HG02571 (cell line): Measurements from ENCODE around the gene CKMT2.

Experiments used
- ATAC-seq: cut with Tn5 transposase; IDR thresholded peaks from one replicate; pipeline ENCODE4 v1.9.1; 2021; ENCODE audit warnings: mild to moderate bottlenecking, moderate library complexity; ENCODE audit not compliant: unreplicated experiment

CKMT2 gene

GRCh38 chr5:81233080-81233634 is at the start of gene CKMT2:
Gene CKMT2 (plus strand): TSS chr5:81233322. CDS start chr5:81251133, 17,811 bp downstream.
- no peak for ATAC-seq

DNA sequence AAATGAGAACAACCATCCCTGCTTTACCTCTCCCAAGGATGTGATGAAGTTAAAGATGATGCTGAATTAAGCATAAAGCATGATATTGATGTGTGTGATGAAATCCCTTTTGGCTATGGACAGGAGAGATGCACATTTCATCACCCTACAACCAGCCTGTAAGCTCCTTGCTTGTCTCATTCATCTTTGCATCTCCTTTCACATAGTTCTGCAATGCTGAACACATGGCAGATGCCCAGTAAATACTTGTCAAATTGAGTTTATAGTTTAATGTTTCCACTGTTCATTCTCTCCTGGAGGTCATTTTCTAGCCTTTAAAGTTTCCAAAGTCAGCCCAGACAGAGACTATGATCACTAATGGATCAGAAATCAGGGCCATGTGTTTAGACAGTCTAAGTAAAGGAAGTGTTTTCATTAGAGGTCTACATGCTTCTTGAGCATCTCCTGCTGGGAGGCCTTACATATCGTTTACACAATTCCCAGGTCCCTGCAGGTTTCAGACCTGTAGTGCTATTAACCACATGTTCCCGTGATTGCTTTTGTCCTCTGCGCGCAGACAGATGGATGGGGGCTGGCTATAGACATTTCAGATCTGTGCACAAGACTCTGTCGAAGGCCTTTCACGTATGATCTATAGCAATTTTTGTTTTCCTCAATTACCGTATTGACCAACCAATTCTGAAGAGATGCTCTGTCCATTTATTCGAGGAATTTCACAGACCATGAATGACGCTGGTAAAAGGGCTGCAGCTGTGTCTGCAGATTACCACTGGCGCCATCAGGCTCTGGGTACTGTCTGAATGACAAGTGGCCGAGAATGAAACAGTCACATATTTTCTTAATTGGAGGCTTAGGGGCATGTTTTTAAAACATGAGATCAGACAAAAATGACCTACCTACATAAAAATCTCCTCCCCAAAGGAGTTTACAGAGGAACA is 49.0 kb upstream of the CKMT2 start:
- ATAC-seq = no peak

DNA sequence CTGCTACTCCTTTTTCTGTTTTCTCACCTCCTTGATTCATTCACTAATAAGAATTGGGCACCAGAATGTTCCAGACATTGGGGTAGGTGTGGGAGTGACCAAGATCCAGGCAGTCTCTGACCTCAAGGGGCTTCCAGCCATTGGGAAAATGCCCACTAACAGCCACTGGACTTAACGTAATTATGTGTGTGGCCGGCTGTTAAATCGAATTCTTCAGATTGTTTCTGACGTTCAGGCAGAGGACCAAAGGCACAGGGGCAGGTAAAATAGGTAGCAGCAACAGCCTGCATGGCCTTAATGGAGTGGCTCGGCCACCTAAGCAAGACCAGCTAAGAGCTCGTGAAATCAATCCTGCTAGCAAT is 48.4 kb upstream of the CKMT2 start:
- no peak for ATAC-seq

GRCh38 chr5:81187885-81188284 is 45.2 kb upstream of the CKMT2 start:
- ATAC-seq = no peak

GRCh38 chr5:81188962-81189361 is 44.2 kb upstream of the CKMT2 start:
- ATAC-seq = no peak

DNA sequence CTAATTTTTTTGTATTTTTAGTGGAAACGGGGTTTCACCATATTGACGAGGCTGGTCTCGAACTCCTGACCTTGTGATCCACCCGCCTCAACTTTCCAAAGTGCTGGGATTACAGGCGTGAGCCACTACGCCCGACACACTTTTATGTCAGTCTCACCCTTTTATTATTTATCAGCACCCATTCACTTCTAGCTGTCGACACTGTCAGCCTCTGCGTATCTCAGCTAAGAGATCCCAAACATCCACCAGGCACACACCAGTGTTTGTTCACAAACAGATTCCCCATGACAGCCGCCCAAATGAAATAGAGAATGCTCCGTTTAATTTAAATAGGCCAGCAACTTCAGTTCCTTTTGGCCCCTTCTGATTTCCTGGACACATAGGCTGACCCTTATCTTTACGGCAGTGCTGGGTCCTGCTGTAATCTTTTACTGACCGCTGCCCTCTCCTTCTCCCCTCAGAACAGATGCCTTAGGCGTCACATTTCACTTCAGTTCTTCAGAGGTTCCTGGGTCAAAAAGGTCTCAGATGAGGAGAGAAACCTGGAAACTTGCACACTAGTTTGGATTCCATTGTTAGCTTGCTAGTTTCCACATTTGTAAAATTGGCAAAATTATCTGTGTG is 43.1 kb upstream of the CKMT2 start:
- no peak for ATAC-seq

GRCh38 chr5:81191726-81192372 is 41.3 kb upstream of the CKMT2 start:
- no peak for ATAC-seq

DNA sequence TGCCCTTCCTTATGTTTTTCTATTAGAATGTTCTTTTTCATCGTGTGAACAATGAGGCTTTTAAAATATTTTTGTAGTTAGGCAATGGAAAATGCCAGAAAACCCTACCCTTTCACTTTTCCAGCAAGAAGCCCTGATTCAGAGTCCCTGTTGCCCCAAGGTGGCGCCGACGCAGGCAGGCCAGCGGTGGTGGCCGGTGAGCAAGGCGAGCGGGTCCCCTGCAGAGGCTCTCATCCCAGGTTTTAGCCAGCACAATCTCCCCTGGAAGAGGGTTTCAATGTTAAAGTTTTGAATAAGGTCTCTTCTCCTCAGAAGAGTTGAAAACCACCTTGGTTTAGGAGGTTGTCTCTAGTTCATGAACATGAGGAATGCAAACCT is 40.8 kb upstream of the CKMT2 start:
- no peak for ATAC-seq

DNA sequence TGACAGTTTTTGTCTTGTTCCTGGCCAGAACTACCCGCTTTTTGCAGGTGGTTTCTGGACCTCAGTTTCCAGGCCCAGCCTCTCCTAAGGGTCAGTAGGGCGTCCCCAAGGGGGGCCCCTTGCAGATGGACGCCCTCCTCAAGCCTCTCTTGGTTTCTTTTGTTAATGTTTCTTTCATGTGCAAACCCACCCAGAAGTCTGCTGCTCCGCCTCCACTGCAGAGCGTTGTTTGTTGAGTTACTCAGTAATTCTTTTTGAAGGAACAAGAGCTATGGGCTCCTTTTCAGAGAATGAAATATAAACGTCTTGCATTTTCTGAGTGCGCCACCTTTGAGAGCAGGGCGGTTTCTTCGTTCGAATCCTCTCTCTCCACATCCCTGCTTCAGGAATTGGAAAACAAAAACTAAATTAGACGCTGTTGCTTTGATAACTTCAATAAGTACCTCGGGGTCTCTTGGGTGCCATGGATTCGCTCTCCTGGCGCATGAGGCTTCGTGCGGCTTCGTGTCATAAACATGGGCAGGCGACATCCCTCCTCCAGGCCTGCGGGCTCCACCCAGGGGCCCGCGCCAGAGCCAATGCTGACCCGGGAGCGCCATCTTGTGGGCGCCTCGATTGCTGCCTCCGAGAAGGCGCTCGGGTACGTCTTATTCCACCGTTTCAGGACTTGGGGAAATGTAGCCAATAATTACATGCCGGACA is 38.3 kb upstream of the CKMT2 start:
- peak; percentile 78 for ATAC-seq

GRCh38 chr5:81195335-81195929 is 37.7 kb upstream of the CKMT2 start:
- no peak for ATAC-seq

DNA sequence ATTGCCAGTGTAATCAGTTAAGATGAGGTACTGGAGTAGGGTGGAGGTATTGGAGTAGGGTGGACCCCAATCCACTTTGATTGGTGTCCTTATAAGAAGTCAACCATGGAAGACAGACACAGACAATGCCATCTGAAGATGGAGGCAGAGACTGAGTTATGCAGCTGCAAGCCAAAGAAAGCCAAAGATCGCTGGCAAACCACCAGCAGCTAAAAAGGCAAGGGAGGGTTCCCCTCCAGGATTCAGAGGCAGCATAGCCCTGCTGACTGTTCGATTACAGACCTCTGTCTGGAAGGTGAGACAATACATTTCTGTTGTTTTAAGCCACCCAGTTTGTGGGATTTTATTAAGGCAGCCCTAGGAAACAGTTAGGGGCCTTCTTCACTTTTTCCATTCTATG is 30.5 kb upstream of the CKMT2 start:
- ATAC-seq = no peak

GRCh38 chr5:81203729-81204128 is 29.4 kb upstream of the CKMT2 start:
- ATAC-seq = no peak

GRCh38 chr5:81204205-81204604 is 28.9 kb upstream of the CKMT2 start:
- no peak for ATAC-seq

DNA sequence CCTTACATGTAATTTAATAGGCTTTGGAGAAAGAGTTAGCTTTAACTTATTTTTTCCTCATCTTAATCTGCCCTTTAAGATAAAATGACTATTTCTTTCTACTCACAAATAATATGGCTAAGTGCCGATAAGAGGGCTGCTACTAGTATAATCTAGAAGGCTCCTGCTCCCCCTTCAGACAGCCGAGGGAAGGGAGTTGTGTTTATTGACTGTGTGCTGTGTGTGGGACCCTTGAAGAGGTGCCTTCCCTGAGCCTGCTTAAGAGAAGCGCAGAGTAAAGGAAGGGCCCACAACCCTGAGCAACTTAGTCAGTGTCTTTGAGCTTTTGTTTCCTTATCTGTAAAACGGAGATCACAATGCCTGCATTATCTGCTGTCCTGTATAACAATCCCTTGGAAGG is 28.1 kb upstream of the CKMT2 start:
- no peak for ATAC-seq

- ATAC-seq = no peak
Observed at GRCh38 chr5:81207009-81207408, 26.1 kb upstream of the CKMT2 start.

DNA sequence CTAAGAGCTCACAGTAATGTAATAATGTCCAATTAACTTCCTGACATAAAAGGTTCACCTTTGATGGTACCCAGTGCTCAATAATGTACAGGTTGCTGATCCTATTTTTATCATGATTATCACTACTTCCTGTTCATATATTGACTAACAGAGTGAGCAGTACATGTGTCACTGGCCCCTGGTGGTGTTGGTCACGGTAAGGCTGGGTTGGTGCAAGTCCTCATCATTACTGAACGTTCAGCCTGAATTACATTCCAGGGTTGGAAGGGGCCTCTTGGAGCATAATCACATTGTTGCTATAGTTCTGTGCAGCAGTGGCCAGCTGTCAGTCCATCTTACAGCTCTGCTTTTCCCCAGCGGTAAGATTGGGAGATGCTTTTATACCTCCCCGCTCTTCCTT is 24.2 kb upstream of the CKMT2 start:
- ATAC-seq = no peak

DNA sequence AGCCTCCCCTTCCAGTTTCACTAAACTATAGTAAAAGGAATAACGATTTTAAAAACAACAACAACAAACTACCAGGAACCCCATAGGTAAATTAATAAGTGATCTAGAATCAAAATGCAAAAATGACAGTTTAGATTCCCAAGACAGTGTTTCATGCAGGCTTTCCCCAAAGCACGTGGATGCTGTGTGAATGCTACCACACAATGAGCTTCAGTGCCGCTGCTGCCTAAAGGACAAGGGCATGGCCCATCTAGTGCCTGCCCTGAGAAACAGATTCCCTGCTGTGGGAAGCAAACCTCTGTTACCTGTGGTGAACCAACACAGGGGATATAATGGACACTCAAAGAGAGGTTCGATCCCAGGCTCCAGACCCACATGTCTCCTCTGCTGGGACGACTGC is 23.7 kb upstream of the CKMT2 start:
- ATAC-seq = no peak

- no peak for ATAC-seq
Observed at GRCh38 chr5:81209869-81210493, 23.1 kb upstream of the CKMT2 start.

- peak; percentile 60 for ATAC-seq
Observed at GRCh38 chr5:81212211-81212751, 20.8 kb upstream of the CKMT2 start.

DNA sequence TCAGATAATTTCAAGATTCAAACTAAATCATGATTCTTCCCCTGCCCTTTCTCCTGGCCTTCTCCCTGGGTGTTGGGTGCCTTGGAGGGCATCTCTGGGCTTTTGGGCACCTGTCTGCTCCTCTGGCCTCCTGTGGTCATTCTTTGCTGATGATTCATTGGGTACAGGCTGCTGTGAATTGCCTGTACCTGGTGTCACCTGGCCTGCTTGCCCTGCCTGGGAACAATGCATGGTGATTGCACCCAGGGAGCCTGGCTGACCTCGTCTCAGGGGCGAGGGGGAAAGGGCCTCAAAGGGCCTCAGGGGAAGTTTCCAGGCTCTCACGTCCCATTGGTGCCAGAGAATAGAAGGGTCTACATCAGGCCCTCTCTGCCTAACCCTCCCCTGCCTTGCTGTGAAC is 20.1 kb upstream of the CKMT2 start:
- no peak for ATAC-seq
